H1 (cell line): ENCODE results near the gene LRTM1.

Experiments
- BRCA1 ChIP-seq: IDR thresholded peaks from 2 replicates; pipeline ENCODE4 v1.6.1; 2012; ENCODE audit warnings: low read depth, low read length, improper control_type of control experiment
- CEBPB ChIP-seq: IDR thresholded peaks from 2 replicates; pipeline ENCODE4 v1.6.1; 2012; ENCODE audit warnings: low read depth, low read length
- CHD1 ChIP-seq: IDR thresholded peaks from 2 replicates; pipeline ENCODE4 v1.6.1; 2012; ENCODE audit warnings: low read depth, low read length, improper control_type of control experiment
- EP300 ChIP-seq, 2 experiments: IDR thresholded peaks; 1 replicate in 1 of 2; 2 replicates in 1 of 2; pipeline ENCODE4 v1.6.1; 2011 to 2012; ENCODE audit warnings: low read depth in 2 of 2, low read length in 2 of 2, mild to moderate bottlenecking in 2 of 2, borderline replicate concordance in 1 of 2, inconsistent platforms in 1 of 2, moderate library complexity in 1 of 2
- SAP30 ChIP-seq: fragments of 300-600 bp; sonication (generic); IDR thresholded peaks from 2 replicates; pipeline ENCODE4 v1.7.1; 2012; ENCODE audit warnings: low read length, moderate library complexity, mild to moderate bottlenecking, inconsistent platforms; ENCODE audit not compliant: insufficient read depth, insufficient replicate concordance
- TBP ChIP-seq: IDR thresholded peaks from 2 replicates; pipeline ENCODE4 v1.6.1; 2011; ENCODE audit warnings: low read depth, low read length, improper control_type of control experiment
- TCF12 ChIP-seq: IDR thresholded peaks from 2 replicates; pipeline ENCODE4 v1.6.1; 2011; ENCODE audit warnings: low read depth, mild to moderate bottlenecking, low read length
- TF ChIP-seq, protein P1 (sequence below), 3 experiments: IDR thresholded peaks; 1 replicate in 2 of 3; 2 replicates in 1 of 3; pipeline versions ENCODE4 v1.5.1 to v1.6.1; 2011; ENCODE audit warnings: low read length in 3 of 3, mild to moderate bottlenecking in 3 of 3, inconsistent platforms in 2 of 3, low read depth in 1 of 3, moderate library complexity in 1 of 3; ENCODE audit not compliant: insufficient read depth in 1 of 3; ENCODE audit errors: control extremely low read depth in 1 of 3
- TF ChIP-seq, protein P2 (sequence below): IDR thresholded peaks from 2 replicates; pipeline ENCODE4 v1.6.1; 2011; ENCODE audit warnings: low read length, improper control_type of control experiment

DNA sequence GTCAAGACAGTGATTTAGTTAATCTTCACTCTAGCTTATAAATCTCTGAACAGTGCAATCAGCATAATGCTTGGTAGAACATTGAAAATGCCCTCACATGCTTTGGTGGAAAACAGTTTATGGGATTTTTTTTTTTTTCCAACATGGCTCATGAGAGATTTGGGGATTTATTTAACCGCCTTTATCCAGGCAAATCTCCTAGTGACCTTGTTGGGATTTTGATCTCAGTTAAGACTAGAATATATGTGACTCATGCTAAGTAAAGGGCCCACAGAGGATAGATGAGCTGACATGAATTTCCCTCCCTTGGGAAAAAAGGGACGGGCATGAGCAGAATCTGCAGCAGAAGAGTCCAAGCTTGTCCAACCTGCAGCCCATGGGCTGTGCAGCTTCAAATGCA is 18.7 kb downstream of the LRTM1 start:
- TF ChIP-seq TBP (no peak), TCF12 (no peak), BRCA1 (no peak), EP300 (IDR thresholded peaks at IDR 0.05; ENCODE audit: borderline replicate concordance in 1 of 2, low read depth in 2 of 2, low read length in 2 of 2) (no peak), SAP30 (no peak), CEBPB (no peak), CHD1 (no peak)
- TF ChIP-seq, protein P1, sequence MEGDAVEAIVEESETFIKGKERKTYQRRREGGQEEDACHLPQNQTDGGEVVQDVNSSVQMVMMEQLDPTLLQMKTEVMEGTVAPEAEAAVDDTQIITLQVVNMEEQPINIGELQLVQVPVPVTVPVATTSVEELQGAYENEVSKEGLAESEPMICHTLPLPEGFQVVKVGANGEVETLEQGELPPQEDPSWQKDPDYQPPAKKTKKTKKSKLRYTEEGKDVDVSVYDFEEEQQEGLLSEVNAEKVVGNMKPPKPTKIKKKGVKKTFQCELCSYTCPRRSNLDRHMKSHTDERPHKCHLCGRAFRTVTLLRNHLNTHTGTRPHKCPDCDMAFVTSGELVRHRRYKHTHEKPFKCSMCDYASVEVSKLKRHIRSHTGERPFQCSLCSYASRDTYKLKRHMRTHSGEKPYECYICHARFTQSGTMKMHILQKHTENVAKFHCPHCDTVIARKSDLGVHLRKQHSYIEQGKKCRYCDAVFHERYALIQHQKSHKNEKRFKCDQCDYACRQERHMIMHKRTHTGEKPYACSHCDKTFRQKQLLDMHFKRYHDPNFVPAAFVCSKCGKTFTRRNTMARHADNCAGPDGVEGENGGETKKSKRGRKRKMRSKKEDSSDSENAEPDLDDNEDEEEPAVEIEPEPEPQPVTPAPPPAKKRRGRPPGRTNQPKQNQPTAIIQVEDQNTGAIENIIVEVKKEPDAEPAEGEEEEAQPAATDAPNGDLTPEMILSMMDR (IDR thresholded peaks at IDR 0.05; ENCODE audit: control extremely low read depth in 1 of 3, insufficient read depth in 1 of 3, low read depth in 1 of 3, low read length in 3 of 3) = no peak
- TF ChIP-seq, protein P2, sequence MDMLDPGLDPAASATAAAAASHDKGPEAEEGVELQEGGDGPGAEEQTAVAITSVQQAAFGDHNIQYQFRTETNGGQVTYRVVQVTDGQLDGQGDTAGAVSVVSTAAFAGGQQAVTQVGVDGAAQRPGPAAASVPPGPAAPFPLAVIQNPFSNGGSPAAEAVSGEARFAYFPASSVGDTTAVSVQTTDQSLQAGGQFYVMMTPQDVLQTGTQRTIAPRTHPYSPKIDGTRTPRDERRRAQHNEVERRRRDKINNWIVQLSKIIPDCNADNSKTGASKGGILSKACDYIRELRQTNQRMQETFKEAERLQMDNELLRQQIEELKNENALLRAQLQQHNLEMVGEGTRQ = no peak
